K562 (cell line): ENCODE measurements around the gene TIMP2.

Experiments used
- BDP1 ChIP-seq: IDR thresholded peaks from 3 replicates; pipeline ENCODE4 v1.6.1; 2011; ENCODE audit not compliant: insufficient read length, insufficient read depth
- FOXM1 ChIP-seq, 2 experiments: fragments of 450-650 bp in 1 of 2; sonication (generic) in 1 of 2; formaldehyde crosslinking in 1 of 2; IDR thresholded peaks; 2 replicates each; pipeline versions ENCODE4 v1.6.1 to v1.9.0; 2017 to 2022; ENCODE audit warnings: low read depth in 2 of 2, mild to moderate bottlenecking in 2 of 2, missing genetic modification reagents in 1 of 2, moderate library complexity in 1 of 2
- MBD2 ChIP-seq: sonication (generic); IDR thresholded peaks from 2 replicates; pipeline ENCODE4 v1.6.1; 2016; ENCODE audit warnings: low read depth, borderline replicate concordance
- TARDBP ChIP-seq: fragments of 450-650 bp; IDR thresholded peaks from 2 replicates; pipeline ENCODE4 v1.6.1; 2016
- TF ChIP-seq, protein P1 (sequence below), 2 experiments: fragments of 450-650 bp; formaldehyde crosslinking in 1 of 2; IDR thresholded peaks; 2 replicates each; pipeline versions ENCODE4 v1.4.0 to v1.6.1; 2014 to 2020; ENCODE audit warnings: mild to moderate bottlenecking in 2 of 2, borderline replicate concordance in 1 of 2, low read depth in 1 of 2
- TF ChIP-seq, protein P2 (sequence below): fragments of 200-800 bp; sonication (Bioruptor generic); IDR thresholded peaks from 2 replicates; pipeline ENCODE4 v1.6.1; 2017; ENCODE audit warnings: missing genetic modification characterization, missing compliant biosample characterization
- TF ChIP-seq, protein P3 (sequence below), 3 experiments: IDR thresholded peaks in 2 of 3; conservative IDR thresholded peaks in 1 of 3; 2 replicates each; pipeline ENCODE4 v1.5.1; 2011 to 2012; ENCODE audit warnings: low read length in 3 of 3, mild to moderate bottlenecking in 3 of 3, control low read depth in 2 of 3, improper control_type of control experiment in 1 of 3, inconsistent platforms in 1 of 3, low read depth in 1 of 3, mixed read lengths in 1 of 3, moderate library complexity in 1 of 3; ENCODE audit not compliant: insufficient read depth in 2 of 3

DNA sequence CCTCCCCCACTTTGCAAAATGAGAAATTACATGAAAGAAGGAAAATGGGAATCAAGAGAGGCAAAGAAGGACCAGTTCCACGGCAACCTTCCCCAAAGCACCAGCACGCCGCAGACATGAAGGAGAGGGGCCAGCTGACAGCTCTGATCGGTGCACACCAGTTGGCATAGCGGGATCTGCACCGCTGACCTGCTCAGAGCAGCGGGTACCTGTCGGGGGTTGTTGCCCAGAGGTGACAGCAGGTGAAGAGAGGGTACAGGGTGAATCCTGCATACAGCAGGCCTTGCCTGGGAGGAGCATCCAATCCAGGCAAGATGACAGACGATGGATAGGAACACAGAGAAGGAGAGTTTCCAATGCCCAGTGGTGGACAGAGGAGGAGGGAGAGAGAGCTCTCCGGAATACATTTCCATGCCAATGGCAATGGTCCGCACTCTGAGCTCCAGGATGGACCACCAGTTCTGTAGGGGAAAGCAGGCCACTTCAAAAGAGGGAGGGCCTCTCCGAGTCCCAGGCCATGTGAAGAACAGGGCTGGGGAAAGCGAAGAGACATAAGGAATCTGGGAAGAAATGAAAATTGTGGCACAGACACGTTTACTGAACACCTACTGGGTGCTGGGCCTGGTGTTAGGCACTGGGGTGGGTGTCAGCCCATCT, 46.2 kb downstream of the TIMP2 start:
- TF ChIP-seq, protein P1, sequence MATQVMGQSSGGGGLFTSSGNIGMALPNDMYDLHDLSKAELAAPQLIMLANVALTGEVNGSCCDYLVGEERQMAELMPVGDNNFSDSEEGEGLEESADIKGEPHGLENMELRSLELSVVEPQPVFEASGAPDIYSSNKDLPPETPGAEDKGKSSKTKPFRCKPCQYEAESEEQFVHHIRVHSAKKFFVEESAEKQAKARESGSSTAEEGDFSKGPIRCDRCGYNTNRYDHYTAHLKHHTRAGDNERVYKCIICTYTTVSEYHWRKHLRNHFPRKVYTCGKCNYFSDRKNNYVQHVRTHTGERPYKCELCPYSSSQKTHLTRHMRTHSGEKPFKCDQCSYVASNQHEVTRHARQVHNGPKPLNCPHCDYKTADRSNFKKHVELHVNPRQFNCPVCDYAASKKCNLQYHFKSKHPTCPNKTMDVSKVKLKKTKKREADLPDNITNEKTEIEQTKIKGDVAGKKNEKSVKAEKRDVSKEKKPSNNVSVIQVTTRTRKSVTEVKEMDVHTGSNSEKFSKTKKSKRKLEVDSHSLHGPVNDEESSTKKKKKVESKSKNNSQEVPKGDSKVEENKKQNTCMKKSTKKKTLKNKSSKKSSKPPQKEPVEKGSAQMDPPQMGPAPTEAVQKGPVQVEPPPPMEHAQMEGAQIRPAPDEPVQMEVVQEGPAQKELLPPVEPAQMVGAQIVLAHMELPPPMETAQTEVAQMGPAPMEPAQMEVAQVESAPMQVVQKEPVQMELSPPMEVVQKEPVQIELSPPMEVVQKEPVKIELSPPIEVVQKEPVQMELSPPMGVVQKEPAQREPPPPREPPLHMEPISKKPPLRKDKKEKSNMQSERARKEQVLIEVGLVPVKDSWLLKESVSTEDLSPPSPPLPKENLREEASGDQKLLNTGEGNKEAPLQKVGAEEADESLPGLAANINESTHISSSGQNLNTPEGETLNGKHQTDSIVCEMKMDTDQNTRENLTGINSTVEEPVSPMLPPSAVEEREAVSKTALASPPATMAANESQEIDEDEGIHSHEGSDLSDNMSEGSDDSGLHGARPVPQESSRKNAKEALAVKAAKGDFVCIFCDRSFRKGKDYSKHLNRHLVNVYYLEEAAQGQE (IDR thresholded peaks at IDR 0.05; ENCODE audit: borderline replicate concordance): no peak
- TF ChIP-seq, protein P1 (CRISPR knock-in tag; IDR thresholded peaks at IDR 0.05; ENCODE audit: low read depth): no peak
- no peak for TF ChIP-seq FOXM1 (IDR thresholded peaks at IDR 0.05; ENCODE audit: low read depth)
- TF ChIP-seq FOXM1 (CRISPR knock-in tag; IDR thresholded peaks at IDR 0.05; ENCODE audit: low read depth): no peak
- TF ChIP-seq, protein P2, sequence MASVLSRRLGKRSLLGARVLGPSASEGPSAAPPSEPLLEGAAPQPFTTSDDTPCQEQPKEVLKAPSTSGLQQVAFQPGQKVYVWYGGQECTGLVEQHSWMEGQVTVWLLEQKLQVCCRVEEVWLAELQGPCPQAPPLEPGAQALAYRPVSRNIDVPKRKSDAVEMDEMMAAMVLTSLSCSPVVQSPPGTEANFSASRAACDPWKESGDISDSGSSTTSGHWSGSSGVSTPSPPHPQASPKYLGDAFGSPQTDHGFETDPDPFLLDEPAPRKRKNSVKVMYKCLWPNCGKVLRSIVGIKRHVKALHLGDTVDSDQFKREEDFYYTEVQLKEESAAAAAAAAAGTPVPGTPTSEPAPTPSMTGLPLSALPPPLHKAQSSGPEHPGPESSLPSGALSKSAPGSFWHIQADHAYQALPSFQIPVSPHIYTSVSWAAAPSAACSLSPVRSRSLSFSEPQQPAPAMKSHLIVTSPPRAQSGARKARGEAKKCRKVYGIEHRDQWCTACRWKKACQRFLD (CRISPR knock-in tag): no peak
- TF ChIP-seq TARDBP: no peak
- TF ChIP-seq, protein P3, sequence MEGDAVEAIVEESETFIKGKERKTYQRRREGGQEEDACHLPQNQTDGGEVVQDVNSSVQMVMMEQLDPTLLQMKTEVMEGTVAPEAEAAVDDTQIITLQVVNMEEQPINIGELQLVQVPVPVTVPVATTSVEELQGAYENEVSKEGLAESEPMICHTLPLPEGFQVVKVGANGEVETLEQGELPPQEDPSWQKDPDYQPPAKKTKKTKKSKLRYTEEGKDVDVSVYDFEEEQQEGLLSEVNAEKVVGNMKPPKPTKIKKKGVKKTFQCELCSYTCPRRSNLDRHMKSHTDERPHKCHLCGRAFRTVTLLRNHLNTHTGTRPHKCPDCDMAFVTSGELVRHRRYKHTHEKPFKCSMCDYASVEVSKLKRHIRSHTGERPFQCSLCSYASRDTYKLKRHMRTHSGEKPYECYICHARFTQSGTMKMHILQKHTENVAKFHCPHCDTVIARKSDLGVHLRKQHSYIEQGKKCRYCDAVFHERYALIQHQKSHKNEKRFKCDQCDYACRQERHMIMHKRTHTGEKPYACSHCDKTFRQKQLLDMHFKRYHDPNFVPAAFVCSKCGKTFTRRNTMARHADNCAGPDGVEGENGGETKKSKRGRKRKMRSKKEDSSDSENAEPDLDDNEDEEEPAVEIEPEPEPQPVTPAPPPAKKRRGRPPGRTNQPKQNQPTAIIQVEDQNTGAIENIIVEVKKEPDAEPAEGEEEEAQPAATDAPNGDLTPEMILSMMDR (IDR thresholded peaks at IDR 0.05 in 2 of 3, conservative IDR thresholded peaks at IDR 0.05 in 1 of 3; ENCODE audit: insufficient read depth in 2 of 3, low read depth in 1 of 3, low read length in 3 of 3): no peak
- no peak for TF ChIP-seq BDP1
- no peak for TF ChIP-seq MBD2
